SK-N-SH treated with all-trans-retinoic acid at 6 μM for 48 hours (cell line): ENCODE results near the gene LTBR.

ENCODE experiments used
- BACH2 ChIP-seq: fragments of 250-450 bp; sonication (Bioruptor Pico); IDR thresholded peaks from 2 replicates; pipeline ENCODE4 v1.9.0; 2021; ENCODE audit warnings: mild to moderate bottlenecking, borderline replicate concordance
- CSRNP3 ChIP-seq: fragments of 250-450 bp; sonication (Bioruptor Pico); IDR thresholded peaks from 2 replicates; pipeline ENCODE4 v1.5.1; 2021; ENCODE audit warnings: mild to moderate bottlenecking, moderate library complexity
- ISL1 ChIP-seq: fragments of 250-450 bp; sonication (Bioruptor Pico); IDR thresholded peaks from 2 replicates; pipeline ENCODE4 v2.1.2; 2022; ENCODE audit warnings: mild to moderate bottlenecking, moderate library complexity
- OSR1 ChIP-seq: fragments of 250-450 bp; sonication (Bioruptor Pico); IDR thresholded peaks from 2 replicates; pipeline ENCODE4 v1.8.0; 2022; ENCODE audit warnings: moderate library complexity, mild to moderate bottlenecking, inconsistent platforms
- PATZ1 ChIP-seq: fragments of 250-450 bp; sonication (Bioruptor Pico); IDR thresholded peaks from 2 replicates; pipeline ENCODE4 v1.8.0; 2020; ENCODE audit warnings: mild to moderate bottlenecking, moderate library complexity, borderline replicate concordance
- POU6F1 ChIP-seq: fragments of 250-450 bp; sonication (Bioruptor Pico); IDR thresholded peaks from 2 replicates; pipeline ENCODE4 v1.8.0; 2021; ENCODE audit warnings: low read depth, mild to moderate bottlenecking, moderate library complexity, borderline replicate concordance
- PPARA ChIP-seq: fragments of 250-450 bp; sonication (Bioruptor Pico); IDR thresholded peaks from 2 replicates; pipeline ENCODE4 v1.5.0; 2020; ENCODE audit warnings: mild to moderate bottlenecking, borderline replicate concordance
- TCF4 ChIP-seq: fragments of 250-450 bp; sonication (Bioruptor Pico); IDR thresholded peaks from 2 replicates; pipeline ENCODE4 v1.8.0; 2021; ENCODE audit warnings: mild to moderate bottlenecking, moderate library complexity, borderline replicate concordance
- TOX ChIP-seq: fragments of 250-450 bp; sonication (Bioruptor Pico); IDR thresholded peaks from 2 replicates; pipeline ENCODE4 v1.8.0; 2021; ENCODE audit warnings: mild to moderate bottlenecking, moderate library complexity, borderline replicate concordance
- ZC3H10 ChIP-seq: fragments of 250-450 bp; sonication (Bioruptor Pico); IDR thresholded peaks from 2 replicates; pipeline ENCODE4 v1.5.1; 2021; ENCODE audit warnings: mild to moderate bottlenecking, moderate library complexity
- ZFP3 ChIP-seq: fragments of 250-450 bp; sonication (Bioruptor Pico); IDR thresholded peaks from 2 replicates; pipeline ENCODE4 v1.5.0; 2020; ENCODE audit warnings: mild to moderate bottlenecking, moderate library complexity
- ZNF565 ChIP-seq: fragments of 450-650 bp; formaldehyde crosslinking; conservative IDR thresholded peaks from 2 replicates; pipeline ENCODE4 v1.5.0; 2020; ENCODE audit warnings: low read depth, mild to moderate bottlenecking, moderate library complexity

- TF ChIP-seq PATZ1 (CRISPR knock-in tag), result no peak
- TF ChIP-seq ISL1 (CRISPR knock-in tag), result no peak
- no peak for TF ChIP-seq TOX
- TF ChIP-seq CSRNP3, result no peak
- TF ChIP-seq PPARA (CRISPR knock-in tag), result no peak
- TF ChIP-seq POU6F1 (CRISPR knock-in tag), result no peak
- no peak for TF ChIP-seq ZC3H10 (CRISPR knock-in tag)
- TF ChIP-seq ZFP3 (CRISPR knock-in tag), result no peak
- TF ChIP-seq BACH2 (CRISPR knock-in tag), result no peak
- TF ChIP-seq OSR1, result no peak
- TF ChIP-seq ZNF565 (CRISPR knock-in tag), result no peak
- TF ChIP-seq TCF4 (CRISPR knock-in tag), result no peak
These were observed 980 bp upstream of the LTBR start for GRCh38 chr12:6382982-6383381.
